Stimulated activated CD4-positive, alpha-beta T cell treated with anti-CD3 and anti-CD28 coated beads, Interleukin-12 subunit alpha, Interleukin-12 subunit beta, amount 100 ng/mL, for 24 hours (primary cell): ENCODE measurements around the gene KIF20B.

Source experiments
- DNase-seq, 2 experiments: peaks; one replicate each; pipeline ENCODE4 v3.0.0-alpha.2; 2020; ENCODE audit warnings: low read depth in 2 of 2

KIF20B gene, protein sequence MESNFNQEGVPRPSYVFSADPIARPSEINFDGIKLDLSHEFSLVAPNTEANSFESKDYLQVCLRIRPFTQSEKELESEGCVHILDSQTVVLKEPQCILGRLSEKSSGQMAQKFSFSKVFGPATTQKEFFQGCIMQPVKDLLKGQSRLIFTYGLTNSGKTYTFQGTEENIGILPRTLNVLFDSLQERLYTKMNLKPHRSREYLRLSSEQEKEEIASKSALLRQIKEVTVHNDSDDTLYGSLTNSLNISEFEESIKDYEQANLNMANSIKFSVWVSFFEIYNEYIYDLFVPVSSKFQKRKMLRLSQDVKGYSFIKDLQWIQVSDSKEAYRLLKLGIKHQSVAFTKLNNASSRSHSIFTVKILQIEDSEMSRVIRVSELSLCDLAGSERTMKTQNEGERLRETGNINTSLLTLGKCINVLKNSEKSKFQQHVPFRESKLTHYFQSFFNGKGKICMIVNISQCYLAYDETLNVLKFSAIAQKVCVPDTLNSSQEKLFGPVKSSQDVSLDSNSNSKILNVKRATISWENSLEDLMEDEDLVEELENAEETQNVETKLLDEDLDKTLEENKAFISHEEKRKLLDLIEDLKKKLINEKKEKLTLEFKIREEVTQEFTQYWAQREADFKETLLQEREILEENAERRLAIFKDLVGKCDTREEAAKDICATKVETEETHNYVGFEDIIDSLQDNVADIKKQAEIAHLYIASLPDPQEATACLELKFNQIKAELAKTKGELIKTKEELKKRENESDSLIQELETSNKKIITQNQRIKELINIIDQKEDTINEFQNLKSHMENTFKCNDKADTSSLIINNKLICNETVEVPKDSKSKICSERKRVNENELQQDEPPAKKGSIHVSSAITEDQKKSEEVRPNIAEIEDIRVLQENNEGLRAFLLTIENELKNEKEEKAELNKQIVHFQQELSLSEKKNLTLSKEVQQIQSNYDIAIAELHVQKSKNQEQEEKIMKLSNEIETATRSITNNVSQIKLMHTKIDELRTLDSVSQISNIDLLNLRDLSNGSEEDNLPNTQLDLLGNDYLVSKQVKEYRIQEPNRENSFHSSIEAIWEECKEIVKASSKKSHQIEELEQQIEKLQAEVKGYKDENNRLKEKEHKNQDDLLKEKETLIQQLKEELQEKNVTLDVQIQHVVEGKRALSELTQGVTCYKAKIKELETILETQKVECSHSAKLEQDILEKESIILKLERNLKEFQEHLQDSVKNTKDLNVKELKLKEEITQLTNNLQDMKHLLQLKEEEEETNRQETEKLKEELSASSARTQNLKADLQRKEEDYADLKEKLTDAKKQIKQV (N-terminal part only)

DNA sequence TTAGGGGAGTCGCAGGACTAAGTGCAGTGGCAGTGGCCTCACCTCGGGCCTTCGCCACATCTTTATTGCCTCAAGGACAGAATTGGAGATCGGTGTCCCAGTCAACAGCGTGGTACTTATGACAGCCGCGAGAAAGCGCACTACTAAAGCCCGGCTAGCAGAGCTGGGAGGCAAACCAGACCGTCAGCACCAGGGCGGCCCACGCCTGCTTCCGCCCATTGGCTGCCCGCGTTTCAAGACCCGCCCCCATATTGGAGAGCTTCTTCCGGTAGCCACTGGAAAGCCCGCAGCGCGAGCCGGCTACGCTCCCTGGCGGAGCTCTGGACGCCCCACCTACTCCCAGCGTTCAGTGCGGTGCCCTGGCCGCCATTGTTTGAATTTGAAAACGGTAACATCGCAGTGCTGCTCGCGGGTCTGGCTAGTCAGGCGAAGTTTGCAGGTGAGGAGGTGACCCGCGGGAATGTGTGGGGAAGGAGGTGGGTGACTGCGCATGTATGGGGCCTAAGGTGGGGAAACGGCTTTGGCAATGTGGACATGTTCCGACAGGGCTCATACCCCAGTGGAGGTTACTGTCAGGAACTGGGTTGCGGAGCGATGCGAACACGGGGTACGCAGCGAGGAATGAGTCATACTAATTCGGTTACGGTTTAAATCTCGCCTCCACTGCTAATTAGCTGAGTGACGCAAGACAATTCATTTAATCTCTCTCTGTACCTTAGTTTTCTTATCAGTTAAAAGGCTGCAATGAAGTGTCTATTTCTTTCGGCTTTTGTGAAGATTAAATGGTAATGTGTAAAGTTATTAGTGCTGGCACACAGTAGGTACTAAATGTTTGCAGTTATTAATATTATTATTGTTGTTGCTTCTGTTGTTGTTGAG lies at the start of gene KIF20B:
TSS of gene KIF20B (plus strand) at position 349 of the 879 bp plus-strand sequence. CDS start 3,705 bp downstream, outside the sequence.
- peak; percentile 91 for DNase-seq

DNA sequence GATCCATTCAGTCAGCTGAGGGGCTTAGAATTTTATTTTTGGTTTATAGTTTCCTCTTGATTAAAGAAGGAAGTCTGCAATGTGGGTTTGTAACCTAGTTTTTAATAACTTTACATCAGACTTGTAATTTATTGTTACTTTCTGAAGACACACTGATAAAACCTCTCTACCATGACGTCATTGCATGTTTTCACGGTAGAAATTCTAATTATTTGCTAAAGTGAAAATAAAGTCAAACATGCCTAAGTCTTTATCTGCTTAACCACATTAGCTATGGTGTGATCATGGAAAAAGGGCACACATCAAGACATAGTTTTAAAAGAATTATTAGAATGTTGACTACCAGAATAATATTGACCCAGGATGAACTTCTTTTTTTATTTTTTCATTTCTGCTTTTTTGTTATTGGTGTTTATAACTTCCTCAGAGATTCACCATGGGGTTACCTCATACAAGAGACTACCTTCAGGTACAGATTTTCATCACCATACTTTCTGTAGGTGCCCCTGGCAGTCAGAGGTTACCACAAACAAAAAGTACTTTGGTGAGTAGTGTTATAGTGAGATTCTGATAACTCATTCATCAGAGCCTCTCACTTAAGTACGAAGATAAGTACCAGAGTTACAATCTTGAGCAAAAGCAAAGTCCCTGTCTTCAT lies 49.3 kb upstream of the KIF20B start:
- DNase-seq = no peak

DNA sequence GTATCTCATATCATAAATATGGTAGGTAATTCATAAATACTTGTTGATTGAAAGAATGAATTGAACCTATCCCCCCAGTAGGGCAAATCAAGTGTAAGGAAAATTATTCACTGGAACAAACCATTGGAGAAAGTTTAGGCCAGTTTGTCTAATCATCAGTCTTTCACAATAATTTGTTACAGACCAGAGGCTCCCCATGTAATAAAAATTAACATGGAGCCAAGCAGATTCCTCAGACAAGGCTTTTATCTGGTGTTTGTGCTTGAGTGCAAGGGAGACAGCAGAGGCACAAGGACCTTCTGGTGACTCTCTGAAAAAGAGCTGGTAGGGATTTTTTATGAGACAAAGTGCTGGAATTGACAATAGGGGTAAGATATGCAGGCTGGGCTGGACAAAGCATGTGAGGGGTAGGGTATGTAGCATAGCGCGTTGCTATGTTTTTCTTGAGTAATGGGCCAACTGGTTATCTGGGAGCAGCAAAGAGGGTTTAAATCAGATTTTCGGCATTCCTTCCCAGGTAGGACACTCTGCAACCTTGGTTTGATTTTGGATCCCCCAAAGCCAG lies 48.5 kb upstream of the KIF20B start:
- DNase-seq = no peak

DNA sequence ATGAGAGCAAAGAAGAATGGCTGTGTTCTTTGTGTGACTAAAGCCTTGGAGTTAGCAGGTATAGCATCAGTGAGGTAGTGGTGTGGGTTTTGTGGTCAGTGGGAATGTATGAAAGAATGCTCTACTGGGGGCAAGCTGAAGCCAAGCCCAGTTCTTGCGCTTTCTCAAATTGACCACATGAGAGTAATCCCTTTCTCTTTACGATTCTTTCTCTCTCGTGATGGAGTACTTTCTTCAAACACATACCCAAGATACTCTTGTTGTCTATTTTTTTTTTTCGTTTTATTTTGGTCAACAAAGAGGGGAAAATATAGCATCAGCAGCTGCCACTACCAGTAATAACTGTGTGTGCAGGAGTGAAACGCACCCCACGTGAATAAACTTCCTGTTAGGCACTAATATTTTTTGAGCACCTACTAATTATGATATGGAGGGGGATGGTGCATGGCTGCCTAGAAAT lies 48.0 kb upstream of the KIF20B start:
- no peak for DNase-seq

- DNase-seq = no peak
These were observed 45.7 kb upstream of the KIF20B start for GRCh38 chr10:89655722-89656121.

- no peak for DNase-seq
These were observed 44.1 kb upstream of the KIF20B start for GRCh38 chr10:89657302-89657701.

DNA sequence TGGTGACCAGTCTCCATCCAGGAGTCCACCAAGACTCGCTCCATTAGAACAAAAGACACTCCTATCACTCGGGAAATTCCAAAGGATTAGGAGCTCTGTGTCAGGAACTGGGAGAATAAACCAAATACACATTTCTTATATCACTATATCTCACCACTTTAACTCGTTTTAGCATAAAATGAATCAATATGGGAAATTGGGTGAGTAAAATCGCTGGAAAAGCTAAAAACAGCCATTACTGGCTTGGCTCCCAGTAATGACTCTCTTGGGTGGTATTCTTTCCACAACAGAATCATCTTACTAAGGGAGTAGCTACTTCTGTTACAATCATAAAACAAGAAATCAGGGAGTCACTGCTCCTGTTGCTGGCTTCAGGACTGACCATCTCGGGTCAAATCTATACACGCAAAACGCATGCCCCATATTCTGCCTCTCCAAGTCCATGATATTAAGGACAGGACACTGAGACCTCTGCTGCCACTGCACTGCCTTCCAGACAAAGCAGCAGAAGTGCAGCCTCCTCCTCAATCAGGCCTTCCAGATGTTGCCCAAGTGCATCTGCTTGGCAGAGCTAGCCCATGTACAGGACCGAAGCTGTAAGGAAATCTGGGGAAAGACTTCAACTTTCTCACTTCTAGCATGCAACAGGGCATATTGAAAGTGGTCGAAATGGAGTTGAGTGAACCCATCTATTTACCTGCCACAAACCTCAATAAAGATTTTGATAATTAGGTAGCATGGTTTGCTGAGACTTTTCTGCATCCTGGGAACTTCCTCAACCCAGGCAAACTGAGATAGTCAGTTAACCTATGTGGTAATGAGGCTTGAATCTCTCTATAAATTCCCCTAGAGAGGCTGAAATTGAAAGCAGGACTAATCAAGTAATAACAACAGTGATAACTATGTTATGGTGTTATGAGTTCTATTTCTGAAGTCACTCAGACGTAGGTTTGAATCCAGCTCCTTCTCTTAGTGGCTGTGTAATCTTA lies 42.0 kb upstream of the KIF20B start:
- no peak for DNase-seq

- DNase-seq = no peak
These were observed 38.8 kb upstream of the KIF20B start for GRCh38 chr10:89662596-89662995.

DNA sequence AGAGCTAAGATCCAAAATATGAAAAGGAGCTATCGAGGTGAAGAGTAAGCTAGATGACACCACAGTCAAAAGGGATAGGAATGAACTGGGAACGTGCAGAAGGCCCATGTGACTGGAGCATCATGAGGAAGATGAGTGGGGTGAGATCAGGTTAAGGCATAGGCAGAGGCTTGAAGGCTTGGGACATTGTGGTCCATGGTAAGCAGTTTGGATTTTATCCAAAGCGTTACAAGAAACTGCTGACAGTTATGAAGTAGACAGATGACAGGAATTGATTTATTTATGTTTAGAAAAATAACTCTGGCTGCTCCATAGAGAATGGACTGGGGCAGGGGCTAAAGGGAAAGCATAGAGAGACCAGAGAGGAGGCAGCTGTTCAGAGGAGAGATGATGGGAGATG lies 38.2 kb upstream of the KIF20B start:
- DNase-seq = no peak

DNA sequence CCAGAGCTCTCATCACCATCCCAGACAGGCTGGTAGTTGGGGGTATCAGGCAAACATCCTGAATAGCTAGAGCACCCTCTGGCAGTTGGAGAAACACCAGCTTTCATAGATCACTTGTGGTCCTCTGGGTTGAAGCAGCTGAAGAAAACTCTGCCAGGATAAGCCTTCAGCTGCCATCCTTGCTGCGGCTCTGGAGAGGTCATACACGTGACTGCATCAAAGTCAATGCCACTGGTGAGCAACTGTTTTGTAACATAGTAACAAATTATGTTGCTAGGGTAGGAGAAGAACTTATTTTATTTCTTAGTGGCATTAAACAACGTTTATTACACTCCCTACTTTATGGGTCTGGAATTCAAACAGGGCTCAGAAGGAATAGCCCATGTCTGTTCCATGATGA lies 37.2 kb upstream of the KIF20B start:
- DNase-seq = no peak

- DNase-seq = no peak
These were observed 36.1 kb upstream of the KIF20B start for GRCh38 chr10:89665302-89665701.

GRCh38 chr10:89666138-89666537 lies 35.3 kb upstream of the KIF20B start:
- DNase-seq = no peak

DNA sequence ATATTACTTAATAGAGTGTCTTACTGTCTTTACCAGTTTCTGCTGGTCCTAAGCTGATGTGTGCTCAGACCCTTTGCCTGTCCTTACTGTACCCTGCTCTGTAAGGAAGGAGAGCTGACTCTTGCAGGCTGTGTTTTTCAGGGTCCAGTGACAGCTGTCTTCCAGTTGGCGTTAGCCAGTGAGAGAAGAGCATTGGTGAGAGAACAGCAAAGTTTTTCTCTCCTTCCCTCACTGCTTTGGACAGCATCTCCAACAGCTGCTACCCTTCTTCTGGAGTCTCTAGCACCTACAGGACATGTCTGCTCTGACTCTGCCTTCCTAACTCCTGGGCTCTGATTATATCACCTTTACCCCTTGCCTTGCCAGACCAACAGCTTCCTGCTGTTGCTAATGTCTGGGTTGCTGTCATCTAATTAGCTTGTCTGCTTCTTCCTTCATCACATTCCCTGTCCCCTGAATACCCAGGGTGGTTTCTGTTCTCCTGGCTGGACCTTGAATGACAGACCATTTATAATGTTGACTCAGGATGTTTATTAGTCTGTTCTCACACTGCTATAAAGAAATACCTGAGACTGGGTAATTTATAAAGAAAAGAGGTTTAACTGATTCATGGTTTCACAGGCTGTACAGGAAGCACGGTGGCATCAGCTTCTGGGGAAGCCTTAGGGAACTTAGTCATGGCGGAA lies 32.9 kb upstream of the KIF20B start:
- DNase-seq = no peak

DNA sequence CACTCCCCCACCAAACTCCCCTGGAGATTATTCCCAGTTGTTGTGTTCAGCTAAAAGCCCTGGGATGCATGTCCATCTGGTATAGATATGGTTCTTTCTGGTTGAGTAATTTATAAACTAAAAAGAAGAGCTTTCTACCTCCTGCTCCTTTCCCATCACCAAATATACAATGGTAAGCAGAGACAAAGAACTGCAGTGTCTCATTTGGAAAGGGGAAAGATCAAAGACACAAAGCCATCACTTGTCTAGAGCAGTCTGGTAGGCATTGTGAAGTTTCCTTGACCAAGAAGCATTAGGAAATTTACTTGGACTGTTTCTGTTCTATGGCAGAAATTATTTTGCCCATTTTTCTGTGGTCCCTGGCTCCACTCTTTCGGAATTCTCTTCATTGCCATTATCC lies 31.4 kb upstream of the KIF20B start:
- no peak for DNase-seq

DNA sequence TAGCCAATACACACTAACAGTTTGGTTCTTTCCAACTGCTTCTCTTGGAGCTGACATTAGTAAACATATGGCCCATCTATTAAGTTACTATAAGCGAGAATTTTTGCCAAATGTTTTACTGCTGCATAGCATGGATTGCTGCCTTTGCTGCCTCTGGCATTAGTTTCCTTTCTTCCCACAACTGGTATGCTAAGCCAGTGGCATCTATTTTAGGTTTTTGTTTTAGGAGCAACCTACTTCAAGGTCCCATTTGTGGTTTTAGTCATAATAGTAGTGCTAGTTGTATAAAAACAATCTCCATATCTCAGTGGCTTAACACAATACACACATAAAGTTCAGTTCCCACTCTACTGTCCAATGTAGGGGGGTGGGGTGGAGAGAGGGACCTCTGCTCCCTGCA lies 30.5 kb upstream of the KIF20B start:
- DNase-seq = no peak

- no peak for DNase-seq
These were observed 24.0 kb upstream of the KIF20B start for GRCh38 chr10:89677341-89677740.

- no peak for DNase-seq
These were observed 21.4 kb upstream of the KIF20B start for GRCh38 chr10:89679986-89680385.

GRCh38 chr10:89683883-89684282 lies 17.5 kb upstream of the KIF20B start:
- no peak for DNase-seq
